Inferior parietal cortex (tissue), 1 donor: Measurements from ENCODE around the gene ZNF749.
"Not testable (repeated sequence)": the region's sequence is repeated elsewhere in the genome, so short reads cannot be mapped to it uniquely, and the experiment has no call there.

Experiments used
- DNase-seq: peaks from one replicate; pipeline ENCODE4 v3.0.0-alpha.2; 2016; ENCODE audit errors: extremely low spot score

ZNF749 gene

GRCh38 chr19:57466489-57466888 is 31.4 kb downstream of the ZNF749 start:
- DNase-seq, result no peak

- no peak for DNase-seq
Observed at GRCh38 chr19:57473646-57474045, 38.5 kb downstream of the ZNF749 start.

GRCh38 chr19:57477191-57478008 is 42.3 kb downstream of the ZNF749 start, which contains the start of gene ZNF772:
Gene ZNF772 (minus strand): TSS chr19:57477566. CDS start chr19:57477309, 257 bp downstream.
- DNase-seq, result peak; percentile 98

GRCh38 chr19:57487477-57488298 is 52.6 kb downstream of the ZNF749 start, which contains the start of gene ZNF419:
Gene ZNF419 (plus strand): TSS chr19:57487750. CDS start chr19:57487951, 201 bp downstream.
- peak; percentile 93 for DNase-seq

GRCh38 chr19:57488299-57488644 is 53.1 kb downstream of the ZNF749 start:
- not testable (repeated sequence) for DNase-seq
